Activated CD8-positive, alpha-beta memory T cell treated with anti-CD3 and anti-CD28 coated beads for 4 hours (primary cell): ENCODE data around the gene RPL29.

ENCODE experiments used
- DNase-seq, 2 donors: peaks; one replicate each; pipeline ENCODE4 v3.0.0-alpha.2; 2020; ENCODE audit warnings: low read depth in 2 of 2

The RPL29 gene

DNA sequence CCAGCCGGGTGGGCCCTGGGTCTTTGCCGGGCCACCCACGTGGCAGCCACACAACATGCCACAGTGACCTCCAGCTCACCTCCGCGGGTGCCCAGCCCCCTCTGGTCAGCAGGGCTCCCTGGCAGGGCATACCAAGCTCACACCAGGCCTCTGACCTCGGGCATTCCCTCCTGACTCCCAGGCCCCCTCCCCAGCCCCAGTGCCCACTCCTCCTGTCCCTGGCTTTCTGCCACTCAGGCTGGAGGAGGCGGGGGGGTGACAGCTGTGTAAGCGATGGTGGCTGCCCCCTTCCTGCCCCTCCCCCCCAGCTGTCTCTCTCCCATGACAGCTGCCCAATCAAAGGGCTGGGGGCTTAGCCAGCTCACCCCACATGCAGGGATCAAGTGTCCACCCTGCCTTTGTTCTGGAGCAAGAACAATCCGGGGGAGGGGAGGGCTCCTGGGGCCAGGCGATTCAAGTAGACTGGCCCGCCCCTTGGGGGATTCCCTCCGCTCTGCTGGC is 31.7 kb downstream of the RPL29 start:
- no peak for DNase-seq

DNA sequence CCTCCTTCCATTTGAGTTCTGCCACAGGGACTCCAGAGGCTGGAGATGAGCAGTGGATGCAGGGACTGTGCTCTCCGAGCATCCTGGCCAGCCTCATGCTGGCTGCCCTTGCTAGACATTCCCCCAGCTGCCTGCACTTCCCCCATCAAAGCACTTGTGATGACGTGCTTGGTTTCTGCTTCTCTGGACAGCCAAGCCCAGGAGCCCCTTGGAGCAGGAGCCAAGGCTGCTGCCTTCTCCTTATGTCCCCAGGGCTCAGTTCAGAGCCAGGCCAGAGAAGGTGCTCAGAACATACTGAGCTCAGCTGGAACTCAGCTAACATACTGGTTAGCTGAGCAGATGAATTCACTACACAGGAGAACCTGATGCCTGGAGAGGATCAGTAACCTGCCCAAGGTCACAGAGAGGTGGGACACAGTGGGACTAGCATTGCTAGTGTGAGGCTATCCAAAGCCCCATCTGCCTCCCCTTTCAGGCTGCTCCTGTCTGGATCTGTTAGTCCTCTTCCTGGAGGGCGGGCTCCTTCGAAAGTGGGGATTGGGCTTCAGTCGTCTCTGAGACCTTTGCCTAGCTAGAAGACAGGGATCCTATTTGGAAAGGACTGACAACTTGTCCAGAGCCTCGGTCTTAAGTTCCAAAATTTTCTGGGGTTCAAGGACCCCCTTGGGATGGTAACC is 32.7 kb downstream of the RPL29 start:
- no peak for DNase-seq

DNA sequence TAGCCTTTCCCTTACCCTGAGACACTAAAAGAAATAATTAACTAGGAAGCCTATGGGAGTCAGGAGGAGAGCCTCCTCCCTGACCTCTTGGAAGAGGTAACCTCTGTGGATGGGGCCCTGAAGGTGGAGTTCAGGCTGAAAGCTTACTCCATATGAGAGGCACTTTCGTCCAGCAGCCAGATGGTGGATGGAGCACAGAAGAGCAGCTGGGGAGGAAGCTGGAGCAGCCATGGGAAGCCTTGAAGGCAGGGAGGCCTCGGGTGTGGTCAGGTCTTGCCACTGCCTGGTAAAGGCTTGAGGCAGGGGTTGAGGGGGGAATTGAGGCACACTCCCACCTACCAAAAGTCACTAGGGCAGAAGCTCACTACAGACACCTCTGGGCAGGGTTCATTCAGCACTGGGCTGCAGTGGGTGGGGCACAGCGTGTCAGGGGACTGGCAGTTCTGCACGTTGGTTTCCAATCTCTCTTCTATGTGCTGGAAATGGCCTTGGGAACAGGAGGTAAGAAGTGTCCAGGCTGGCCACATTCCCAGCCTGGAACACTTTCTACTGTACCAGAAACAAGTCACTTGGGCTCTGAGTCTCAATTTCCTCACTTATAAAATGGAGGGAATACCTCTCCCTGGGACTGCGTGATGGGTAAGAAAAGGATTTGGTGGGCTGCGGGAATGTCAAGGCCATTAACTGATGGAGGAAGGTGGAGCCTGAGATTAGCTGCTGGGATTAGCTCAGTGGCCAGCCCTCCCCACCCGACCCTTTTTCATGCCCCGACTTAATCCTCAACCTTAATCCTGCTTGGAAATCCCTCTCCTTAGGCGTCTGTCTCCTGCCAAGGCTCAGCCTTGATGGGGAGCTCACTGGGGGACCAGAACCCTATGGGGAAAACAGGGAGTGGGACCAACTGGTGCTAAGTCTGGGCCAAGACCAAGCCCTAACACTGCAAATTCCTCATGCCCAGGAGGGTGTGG is 33.8 kb downstream of the RPL29 start:
- no peak for DNase-seq

DNA sequence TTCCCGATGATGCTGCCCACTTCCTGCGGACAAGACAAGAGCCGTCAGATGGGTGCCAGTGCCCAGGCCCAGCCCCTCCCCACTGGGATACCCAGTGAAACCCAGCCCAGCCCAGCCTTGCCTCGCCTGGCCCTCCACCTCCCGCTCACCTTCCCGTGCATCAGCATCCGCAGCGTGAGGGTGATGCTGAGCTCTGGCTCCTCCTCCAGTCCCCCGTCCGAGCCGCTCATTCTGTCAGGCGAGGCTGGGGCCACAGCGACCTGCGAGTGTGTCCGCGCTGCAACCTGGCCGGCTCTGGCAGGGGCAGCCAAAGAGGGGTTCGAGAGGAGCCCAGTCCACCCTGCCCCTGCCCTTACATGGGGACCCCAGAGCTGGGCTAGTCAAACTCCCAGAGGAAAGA is 34.7 kb downstream of the RPL29 start:
- no peak for DNase-seq

DNA sequence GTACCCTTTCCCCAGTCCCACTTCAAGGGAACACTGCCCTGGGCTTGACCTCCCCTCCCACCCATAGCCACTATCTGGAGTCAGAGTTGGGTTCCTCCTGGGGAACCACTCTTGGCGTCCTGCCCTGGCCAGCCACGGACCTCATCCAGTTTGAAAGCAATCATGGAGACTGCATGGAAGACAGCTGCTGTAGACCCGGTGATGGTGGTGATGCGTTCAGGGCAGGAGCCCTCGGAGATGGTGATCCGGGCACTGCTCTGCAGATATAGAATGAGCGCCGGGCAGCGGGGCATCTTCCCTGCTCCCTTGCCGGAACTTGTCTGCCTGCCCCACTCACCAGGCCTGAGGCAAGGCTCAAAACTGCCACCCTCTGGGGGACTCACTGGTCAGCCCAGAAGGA is 35.3 kb downstream of the RPL29 start:
- DNase-seq = no peak

DNA sequence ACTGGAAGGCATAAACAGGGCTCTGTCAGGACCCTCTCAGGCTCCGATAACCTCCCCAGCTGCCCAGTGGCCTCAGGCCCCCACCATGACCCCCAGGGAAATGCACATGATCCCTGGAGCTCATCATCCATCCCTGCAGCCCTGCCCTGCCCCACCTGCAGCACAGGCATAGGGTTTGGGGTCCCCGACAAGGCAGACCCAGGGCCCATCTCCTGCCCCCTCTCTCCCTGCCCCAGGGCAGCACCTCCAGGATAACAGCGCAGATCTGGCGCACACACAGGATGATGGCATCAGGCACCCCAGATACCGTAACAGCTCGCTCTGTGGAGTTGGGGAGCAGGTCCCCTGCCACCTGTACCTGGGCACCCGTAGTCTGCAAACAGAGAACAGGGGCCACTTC is 36.0 kb downstream of the RPL29 start:
- DNase-seq = no peak

DNA sequence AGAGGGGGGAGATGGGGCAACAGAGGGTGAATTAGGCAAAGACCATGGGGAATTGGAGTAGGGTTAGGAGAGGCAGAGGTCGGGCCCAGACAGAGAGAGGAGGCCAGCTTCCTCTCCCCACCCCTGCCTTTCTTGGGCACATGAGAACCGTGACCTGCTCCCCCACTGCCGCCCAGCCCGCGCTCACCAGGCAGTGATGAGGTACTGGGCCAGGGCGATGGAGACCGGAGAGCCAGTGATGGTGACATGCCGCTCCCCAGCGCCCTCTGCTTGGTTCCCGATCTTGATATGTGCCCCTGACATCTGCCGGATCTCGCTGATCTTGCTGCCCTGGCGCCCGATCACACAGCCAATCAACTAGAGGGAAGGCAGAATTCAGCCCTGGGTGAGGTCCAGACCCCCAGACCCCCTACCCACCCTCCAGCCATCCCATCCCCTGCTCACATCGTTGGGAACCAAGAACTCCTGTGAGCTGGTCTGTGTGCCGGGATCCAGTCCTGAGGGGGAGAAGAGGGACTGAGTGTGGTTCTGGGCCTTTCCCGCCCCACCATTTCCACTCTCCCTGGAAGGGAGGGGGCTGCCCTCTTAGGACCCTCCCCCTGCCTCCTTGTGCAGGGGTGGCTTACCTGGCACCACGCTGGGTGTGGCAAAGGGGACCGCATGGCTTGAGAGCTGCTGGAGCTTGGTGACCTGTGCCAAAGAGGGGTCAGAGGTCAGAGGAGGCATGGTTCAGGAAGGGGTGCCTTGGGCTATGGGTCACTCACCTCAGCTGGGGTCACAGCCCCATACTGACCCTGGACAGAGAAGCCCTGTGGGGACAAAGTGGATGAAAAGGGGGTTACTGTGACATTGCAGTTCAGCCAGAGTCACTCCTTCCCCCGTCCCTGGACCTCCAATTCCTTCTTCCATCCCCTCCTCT is 36.8 kb downstream of the RPL29 start:
- DNase-seq = no peak

DNA sequence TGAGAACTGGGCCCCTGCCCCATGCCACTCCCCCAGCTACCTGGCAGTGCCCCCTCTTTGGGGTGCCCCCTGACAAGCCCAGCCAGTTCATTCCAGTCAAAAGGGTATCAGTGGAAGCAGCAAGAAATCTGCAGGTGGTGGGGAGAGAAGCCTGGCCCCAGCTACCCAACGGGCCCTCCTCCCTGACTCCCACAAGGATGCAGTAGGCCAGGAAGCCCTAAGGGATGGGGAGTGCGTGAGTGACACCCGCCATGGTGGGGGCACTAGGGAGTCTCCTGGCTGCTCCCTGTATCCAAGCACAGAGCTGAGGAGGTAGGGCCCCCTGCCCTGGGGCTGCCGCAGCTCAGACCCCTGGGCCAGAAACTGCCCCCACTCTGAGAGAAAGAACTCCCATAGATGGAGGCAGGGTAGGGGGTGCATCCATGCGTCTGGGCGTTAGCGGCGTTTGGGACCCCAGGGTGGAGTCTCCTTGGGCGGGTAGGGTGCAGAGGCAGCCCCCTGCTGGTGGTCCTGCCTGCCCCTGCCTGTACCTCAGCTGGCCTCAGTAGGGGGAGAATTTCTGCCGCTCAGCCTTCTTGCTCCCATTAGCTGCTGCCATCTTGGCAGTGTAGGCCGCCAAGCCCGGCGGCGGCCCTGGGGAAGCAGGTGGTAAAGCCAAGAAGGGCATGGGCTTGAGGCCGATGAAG is 38.0 kb downstream of the RPL29 start:
- DNase-seq = no peak

DNA sequence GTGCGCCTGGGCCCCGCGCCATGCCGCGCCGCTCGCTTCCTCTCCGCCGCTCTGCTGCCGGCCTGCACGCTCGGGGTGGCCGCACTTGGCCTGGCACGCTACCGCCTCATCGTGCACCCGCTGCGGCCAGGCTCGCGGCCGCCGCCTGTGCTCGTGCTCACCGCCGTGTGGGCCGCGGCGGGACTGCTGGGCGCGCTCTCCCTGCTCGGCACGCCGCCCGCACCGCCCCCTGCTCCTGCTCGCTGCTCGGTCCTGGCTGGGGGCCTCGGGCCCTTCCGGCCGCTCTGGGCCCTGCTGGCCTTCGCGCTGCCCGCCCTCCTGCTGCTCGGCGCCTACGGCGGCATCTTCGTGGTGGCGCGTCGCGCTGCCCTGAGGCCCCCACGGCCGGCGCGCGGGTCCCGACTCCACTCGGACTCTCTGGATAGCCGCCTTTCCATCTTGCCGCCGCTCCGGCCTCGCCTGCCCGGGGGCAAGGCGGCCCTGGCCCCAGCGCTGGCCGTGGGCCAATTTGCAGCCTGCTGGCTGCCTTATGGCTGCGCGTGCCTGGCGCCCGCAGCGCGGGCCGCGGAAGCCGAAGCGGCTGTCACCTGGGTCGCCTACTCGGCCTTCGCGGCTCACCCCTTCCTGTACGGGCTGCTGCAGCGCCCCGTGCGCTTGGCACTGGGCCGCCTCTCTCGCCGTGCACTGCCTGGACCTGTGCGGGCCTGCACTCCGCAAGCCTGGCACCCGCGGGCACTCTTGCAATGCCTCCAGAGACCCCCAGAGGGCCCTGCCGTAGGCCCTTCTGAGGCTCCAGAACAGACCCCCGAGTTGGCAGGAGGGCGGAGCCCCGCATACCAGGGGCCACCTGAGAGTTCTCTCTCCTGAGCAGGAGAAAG is 39.6 kb downstream of the RPL29 start:
- DNase-seq = no peak

DNA sequence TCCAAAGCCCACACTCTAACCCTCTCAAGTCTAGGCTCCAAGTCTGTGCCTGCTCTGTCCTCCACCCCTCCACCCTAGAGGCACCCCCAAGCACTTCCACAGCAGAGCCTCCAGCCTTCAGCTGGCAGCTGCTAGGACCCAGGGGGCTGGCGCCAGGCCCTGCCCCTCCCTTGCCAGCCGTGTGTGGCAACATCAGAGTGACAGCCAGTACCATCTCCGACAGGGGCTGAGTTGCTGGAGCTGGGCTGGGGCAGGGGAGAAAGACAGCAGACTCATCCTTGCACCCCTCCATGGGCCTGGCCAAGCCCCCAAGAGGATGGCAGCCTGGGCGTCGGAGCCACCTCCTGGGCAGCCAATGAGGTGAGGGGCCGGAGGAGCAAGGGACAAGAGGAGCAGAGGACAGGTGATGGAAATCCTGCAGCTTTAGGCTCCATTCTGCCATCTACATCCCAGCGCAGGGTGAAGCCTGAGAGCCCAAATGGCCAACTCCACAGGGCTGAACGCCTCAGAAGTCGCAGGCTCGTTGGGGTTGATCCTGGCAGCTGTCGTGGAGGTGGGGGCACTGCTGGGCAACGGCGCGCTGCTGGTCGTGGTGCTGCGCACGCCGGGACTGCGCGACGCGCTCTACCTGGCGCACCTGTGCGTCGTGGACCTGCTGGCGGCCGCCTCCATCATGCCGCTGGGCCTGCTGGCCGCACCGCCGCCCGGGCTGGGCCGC is 40.4 kb downstream of the RPL29 start, which contains the start of gene GPR62:
Gene GPR62 (plus strand): TSS at position 207 of the 718 bp plus-strand sequence. CDS start 272 bp downstream, at position 479.
- no peak for DNase-seq

DNA sequence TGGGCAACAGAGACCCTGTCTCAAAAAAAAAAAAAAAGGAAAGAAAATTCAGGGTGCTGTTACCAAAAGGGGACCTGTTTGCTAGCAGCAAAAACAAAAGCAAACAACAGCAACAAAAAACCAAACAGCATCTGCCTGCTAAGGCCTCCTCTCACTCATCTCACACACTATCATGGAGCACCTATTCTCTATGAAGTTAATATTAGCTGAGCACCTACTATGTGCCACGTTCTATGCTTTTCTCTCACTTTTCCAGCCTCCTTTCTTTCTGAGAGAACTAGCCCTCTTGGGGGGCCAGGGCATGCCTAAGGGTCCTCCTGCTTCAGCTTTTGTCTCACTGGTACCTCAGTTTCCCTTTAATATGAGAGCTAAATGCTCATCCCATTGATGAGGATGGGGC is 41.0 kb downstream of the RPL29 start:
- no peak for DNase-seq

DNA sequence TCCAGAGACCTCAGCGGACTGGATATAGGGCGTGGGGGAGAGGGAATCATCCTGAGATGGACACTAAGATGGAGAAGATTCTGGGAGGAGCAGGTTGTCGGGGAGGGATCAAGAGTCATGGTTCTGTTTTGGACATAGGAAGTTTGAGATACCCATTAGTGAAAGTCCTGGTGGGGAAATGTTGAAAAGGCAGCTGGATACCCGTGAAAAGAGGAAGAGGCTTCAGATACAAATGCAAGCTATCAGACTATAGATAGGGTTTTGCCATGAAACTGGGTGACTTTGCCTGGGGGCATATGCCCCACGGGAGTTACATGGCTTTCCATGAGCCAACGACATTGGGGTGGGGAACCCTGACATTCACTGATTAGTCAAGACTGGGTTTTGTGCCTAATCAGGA is 41.6 kb downstream of the RPL29 start:
- no peak for DNase-seq

DNA sequence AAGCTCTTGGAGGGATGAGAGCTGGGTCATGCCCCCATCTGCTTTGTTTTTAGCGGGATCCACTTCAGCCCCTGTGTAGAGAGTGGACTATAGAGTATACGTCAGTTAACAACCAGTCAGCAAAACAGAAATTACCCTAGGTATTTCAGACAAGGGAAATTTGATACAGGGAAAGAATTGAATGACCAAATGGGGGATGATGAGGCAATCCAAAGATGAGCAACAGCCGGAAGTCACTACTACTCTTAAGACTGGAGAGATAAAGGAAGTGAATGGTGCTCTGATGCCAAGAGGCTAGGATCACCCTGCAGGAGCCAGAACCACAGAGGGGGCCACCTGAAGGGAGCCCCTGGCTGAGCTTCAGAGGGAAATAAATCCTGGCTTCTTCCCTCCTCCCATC is 42.2 kb downstream of the RPL29 start:
- DNase-seq = no peak

DNA sequence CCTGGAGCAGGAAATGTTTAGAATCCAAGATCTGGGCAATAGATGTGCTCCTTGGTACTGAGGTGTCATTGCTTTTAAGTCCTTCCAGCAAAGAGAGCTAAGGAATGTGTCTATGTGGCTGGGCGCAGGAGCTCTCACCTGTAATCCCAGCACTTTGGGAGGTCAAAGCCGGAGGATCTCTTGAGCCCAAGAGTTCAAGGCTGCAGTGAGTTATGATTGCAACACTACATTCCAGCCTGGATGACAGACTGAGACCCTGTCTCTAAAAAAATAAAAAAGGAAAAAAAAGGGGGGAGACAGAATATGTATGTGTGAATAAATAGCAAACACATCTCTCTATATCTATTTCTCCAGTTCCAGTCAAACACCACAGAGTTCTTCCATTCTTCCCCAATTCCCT is 44.8 kb downstream of the RPL29 start:
- no peak for DNase-seq

DNA sequence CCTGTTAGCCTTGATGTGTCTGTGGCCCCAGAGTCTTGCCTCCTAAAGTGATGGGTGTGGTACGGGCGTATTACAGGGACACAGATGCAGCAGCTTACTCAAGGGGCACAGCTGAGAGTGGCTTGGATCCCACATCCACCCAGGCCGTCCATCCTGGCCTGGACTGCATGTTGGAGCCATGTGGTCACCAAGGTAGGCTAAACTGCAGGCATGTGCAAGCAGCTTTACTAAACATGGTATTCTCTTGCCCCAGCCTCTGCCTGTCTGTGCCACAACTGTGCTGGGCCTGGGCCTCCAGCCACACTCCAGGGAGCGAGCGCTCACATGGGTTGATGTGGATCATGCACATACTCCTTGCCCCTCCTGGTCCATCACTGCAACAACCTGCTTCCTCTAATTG is 46.6 kb downstream of the RPL29 start:
- no peak for DNase-seq

DNA sequence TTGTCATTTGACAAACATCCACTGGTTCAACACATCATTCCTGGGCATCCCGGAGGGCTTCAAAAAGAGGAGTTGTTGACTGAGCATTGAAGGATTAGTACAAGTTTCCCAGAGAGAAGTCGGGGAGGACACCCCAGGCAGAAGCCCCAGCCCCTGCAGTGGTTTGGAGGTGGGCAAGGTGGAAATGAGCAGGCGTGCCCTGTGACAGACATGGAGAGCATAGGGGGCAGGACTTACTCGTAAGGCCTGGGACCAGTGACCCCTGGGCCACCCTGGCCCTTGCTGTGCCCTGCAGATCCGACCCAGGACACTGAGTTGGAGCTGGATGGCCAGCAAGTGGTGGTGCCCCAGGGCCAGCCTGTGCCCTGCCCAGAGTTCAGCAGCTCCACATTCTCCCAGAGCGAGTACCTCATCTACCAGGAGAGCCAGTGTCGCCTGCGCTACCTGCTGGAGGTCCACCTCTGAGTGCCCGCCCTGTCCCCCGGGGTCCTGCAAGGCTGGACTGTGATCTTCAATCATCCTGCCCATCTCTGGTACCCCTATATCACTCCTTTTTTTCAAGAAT is 47.6 kb downstream of the RPL29 start:
- DNase-seq = no peak

DNA sequence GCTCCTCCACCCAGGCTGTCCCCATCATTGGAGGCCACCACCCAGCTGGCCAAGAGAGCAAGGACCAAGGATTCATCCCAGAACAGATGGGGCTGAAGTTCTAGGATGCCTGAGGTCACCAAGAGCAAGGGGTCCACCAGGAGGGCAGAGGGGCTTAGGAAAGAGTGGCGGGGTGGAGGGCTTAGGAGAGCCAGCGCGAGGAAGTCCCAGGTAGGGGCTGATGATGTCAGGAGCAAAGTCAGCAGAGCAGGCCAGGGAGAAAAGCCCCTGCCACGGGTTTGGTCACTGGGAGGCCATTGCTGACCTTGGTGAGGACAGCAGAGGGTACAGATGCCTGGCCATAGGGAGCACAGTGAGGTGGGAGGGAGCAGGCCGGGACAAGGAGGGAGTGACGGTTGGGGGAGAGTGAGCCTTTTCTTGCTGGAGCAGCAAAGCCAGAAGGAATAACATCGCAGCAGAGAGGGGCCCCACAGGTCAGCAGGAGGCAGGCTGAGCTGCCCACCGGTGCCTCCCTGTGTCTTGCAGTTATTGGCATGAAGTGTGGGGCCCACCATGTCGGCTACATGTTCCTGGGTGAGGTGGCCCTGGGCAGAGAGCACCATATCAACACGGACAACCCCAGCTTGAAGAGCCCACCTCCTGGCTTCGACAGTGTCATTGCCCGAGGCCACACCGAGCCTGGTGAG is 48.3 kb downstream of the RPL29 start:
- no peak for DNase-seq

DNA sequence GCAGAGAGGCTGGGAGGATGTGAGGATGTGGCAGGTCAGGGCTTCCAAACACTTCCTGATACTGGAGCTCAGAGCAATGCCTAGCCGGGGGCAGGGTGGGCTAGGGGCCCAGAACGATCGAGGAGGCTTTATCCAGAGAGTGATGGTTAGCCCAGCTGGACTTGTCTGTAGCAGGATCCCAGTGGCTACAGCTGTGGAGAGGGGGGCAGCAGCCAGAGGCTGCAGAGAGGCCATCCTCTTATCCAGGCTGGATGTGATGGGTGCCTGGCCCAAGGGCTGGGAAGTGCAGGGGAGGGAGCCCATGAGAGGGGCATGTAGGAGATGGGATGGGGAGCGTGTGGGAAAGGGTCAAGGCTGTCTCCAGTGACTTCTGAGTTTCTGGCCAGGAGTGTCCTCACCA is 48.9 kb downstream of the RPL29 start:
- DNase-seq = no peak
